ENCODE measurements around the gene ZCCHC9.

ZCCHC9 gene

DNA sequence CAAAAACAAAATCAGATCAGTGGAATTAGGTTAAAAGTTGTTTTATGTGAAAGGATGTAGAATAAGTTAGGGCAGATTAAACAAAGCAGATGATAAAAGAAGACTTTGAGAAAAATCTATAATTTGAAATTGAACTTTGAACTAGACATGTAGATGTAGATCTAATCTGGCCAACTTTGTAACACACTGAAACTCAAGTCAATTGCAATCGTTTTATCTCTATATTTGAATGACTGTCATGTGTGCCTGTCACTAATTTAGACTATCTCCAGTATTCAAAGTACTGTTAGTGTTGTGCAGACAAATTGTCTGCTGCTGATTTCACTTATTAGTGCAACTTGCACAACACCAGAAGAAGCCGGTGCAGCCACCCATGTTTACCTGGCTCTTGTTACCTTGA is 52.7 kb downstream of the ZCCHC9 start:
- TF ChIP-seq, protein P1, sequence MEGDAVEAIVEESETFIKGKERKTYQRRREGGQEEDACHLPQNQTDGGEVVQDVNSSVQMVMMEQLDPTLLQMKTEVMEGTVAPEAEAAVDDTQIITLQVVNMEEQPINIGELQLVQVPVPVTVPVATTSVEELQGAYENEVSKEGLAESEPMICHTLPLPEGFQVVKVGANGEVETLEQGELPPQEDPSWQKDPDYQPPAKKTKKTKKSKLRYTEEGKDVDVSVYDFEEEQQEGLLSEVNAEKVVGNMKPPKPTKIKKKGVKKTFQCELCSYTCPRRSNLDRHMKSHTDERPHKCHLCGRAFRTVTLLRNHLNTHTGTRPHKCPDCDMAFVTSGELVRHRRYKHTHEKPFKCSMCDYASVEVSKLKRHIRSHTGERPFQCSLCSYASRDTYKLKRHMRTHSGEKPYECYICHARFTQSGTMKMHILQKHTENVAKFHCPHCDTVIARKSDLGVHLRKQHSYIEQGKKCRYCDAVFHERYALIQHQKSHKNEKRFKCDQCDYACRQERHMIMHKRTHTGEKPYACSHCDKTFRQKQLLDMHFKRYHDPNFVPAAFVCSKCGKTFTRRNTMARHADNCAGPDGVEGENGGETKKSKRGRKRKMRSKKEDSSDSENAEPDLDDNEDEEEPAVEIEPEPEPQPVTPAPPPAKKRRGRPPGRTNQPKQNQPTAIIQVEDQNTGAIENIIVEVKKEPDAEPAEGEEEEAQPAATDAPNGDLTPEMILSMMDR (IDR thresholded peaks at IDR 0.05; ENCODE audit: control insufficient read depth, extremely low read depth, insufficient read depth), result no peak

DNA sequence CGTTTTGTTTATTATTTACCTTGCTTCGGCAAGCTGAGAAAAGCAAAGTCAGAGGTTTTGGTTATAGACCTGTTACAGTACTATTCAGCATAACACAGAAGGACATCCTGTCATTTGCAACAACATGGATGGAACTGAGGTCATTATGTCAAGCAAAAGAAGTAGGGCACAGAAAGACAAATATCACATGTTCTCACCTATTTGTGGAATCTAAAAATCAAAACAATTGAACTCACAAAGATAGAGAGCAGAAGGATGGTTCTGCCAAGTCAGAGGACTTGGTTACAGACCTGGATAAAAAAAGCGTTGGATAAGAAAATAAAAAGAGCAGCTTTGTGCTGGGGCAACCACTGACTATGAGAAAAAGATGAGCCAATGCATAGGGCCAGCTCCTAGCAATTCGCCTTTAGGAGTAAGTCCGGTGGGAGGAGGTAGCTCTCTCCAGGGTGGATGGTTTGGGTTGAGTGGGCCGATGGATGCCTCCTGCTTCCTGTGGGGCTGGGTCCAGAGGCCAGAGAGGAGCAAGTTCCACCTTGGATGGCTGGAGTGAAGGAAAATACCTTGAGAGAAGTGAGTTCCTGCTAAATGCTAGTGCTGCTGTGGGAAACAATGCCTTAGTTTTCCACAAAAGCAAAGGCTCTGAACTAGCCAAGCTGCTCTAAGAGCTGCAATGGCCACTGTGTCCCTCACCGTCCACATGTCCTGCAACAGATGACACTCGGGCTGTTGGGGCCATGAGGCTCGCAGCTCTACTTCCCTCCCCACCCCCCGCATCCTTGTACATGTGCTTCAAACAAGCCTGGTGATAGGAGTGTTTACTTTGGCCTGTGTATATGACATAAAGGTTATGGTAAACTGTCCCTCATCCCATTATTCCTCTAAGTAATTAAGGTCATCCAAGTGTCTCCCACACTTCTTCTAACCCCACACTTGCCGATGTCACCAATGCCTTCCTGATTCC is 54.2 kb downstream of the ZCCHC9 start:
- DNase-seq (ENCODE audit: low read depth), result peak; percentile 23
- H3K4me3 ChIP-seq (ENCODE audit: low read depth, low read length), result no peak overlapping the region
- TF ChIP-seq, protein P1 (IDR thresholded peaks at IDR 0.05; ENCODE audit: control insufficient read depth, extremely low read depth, insufficient read depth), result no peak

More for the DNA sequence above, 52.7 kb downstream of the ZCCHC9 start:
- no peak for DNase-seq (ENCODE audit: low read depth)
- no peak overlapping the region for H3K4me3 ChIP-seq (ENCODE audit: low read depth, low read length)

DNA sequence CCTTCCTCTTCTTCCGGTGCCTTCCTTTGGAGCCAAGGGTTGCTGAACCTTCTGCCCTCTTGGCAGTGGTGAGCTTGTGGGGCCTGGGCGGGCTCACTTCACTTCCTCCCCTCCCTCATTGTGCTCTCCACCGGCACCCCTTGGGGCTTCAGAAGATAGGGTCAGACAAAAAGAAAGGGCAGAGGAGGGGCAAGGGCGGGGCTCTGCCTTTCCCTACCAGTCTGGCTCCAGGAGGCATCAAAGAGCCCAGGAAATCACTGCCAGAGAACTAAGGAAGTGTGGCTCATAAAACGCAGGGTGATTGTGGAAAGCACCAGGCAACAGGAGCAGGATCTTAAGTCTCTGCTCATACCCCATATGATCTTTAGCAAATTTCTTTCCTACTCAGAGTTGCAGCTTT is 57.7 kb downstream of the ZCCHC9 start:
- DNase-seq (ENCODE audit: low read depth), result no peak
- H3K4me3 ChIP-seq (ENCODE audit: low read depth, low read length), result no peak overlapping the region
- TF ChIP-seq, protein P1 (IDR thresholded peaks at IDR 0.05; ENCODE audit: control insufficient read depth, extremely low read depth, insufficient read depth), result no peak

DNA sequence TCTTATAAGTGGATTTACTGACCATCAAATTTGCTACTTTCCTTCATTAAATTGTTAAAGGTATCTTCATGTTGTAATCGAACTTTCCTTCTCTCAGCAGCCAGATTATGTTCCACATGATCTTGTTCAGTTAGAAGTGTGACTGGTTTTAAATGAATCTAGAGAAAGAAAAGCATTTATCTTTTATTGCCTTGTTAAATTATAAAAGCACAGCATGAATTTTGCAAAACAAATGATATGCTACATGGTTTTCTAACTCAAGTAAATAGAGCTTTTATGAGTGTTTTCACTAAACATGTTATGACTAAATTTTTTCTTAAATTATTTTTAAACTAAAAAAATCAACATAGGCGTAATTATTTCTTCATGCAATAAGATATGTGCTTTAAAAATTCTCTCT is 58.5 kb downstream of the ZCCHC9 start:
- DNase-seq (ENCODE audit: low read depth), result peak; percentile 28

DNA sequence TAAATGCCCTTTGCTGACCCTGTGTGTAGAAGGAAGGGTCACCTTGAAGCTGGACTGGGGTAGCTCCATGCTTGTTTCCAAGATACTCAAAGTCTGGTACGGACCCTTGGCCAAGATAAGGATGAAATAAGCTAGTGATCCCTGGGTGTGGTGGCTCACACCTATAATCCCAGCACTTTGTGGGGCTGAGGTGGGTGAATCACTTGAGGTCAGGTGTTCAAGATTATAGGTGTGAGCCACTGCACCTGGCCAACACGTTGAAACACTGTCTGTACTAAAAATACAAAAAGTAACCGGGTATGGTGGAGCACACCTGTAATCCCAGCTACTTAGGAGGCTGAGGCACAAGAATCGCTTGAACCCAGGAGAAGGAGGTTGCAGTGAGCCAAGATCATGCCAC is 59.3 kb downstream of the ZCCHC9 start:
- TF ChIP-seq, protein P1 (IDR thresholded peaks at IDR 0.05; ENCODE audit: control insufficient read depth, extremely low read depth, insufficient read depth), result no peak
- DNase-seq (ENCODE audit: low read depth), result no peak
- H3K4me3 ChIP-seq (ENCODE audit: low read depth, low read length), result no peak overlapping the region

More for the DNA sequence above, 58.5 kb downstream of the ZCCHC9 start:
- H3K4me3 ChIP-seq (ENCODE audit: low read depth, low read length), result no peak overlapping the region
- TF ChIP-seq, protein P1 (IDR thresholded peaks at IDR 0.05; ENCODE audit: control insufficient read depth, extremely low read depth, insufficient read depth), result no peak

DNA sequence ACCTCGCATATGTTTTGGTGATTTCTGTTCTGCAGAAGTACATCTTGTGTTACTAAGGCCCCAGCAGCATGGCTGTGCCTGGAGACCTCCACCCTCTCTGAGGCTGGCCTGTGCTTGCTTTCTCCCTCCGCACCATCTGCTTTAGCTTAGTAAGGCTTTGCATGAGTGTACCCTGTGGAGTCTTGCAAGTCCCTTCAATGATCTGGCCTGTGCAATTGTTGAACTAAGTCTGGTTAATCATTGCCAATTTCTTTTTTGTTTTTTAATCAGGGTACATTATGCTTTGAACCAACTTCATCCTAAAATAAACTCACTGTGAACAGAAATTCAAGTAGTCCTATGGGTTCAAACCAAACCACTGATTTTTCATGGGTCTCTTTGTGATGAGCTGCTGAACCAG is 60.2 kb downstream of the ZCCHC9 start:
- no peak overlapping the region for H3K4me3 ChIP-seq (ENCODE audit: low read depth, low read length)
- TF ChIP-seq, protein P1 (IDR thresholded peaks at IDR 0.05; ENCODE audit: control insufficient read depth, extremely low read depth, insufficient read depth), result no peak
- DNase-seq (ENCODE audit: low read depth), result no peak
